G401 (cell line): ENCODE data around the gene MFSD6. TPM values are rescaled to one million over a fixed set of nuclear protein-coding genes. Genes with fewer than 3 reads are reported as not detected.
A peak's percentile ranks its signal among the peaks of the same experiment; 100 is the strongest.
"Not testable (repeated sequence)": the region's sequence is repeated elsewhere in the genome, so short reads cannot be mapped to it uniquely, and the experiment has no call there.

Source experiments
- DNase-seq: peaks from one replicate; pipeline ENCODE4 v3.0.0-alpha.2; 2015; ENCODE audit warnings: low spot score
- in situ Hi-C: cut with HindIII; loops from 2 replicates; pipeline ENCODE4 v1.10.0; 2016; ENCODE audit warnings: low sequenced_read_pairs, mixed read lengths
- total RNA-seq: library from RNA; depleted of rRNA; stranded (reverse); fragments of >200 nt; shearing (Covaris generic); gene quantifications from 2 replicates; pipeline ENCODE4 v1.2.3, GENCODE V29; 2014

MFSD6 gene
- total RNA-seq, 1 experiment from 2014 or later = 0.71 TPM

- DNase-seq, in situ Hi-C loops: not testable (repeated sequence)
These were observed 22.7 kb downstream of the MFSD6 start for GRCh38 chr2:190430866-190431265.

- in situ Hi-C loops = no loop called here
- DNase-seq = no peak
These were observed 23.8 kb downstream of the MFSD6 start for GRCh38 chr2:190431907-190432306.

DNA sequence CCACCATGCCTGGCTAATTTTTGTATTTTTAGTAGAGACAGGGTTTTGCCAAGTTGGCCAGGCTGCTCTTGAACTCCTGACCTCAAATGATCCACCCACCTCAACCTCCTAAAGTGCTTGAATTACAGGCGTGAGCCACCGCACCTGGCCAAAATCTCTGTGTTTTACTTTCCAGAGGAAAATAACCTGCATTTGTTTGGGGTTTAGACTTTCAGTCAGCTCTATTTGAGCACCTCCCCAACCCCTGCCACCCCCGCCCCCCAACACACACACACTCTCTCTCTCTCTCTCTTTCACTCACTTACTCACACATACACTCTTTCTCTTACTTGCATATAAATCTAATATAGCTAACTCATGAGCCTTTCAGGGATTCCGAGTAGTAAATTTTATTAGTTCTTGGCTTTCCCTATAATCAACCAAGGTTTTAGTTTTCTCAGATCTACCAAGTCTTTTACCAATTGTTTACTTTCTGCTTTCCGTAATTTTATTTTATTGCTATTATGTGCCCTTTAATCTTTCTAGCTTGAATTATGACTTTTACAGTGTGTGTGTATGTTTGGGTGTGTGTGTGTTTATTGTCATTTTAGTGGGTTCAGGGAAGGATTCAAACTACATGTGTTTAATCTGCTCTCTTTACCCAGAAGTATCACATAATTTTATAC is 24.5 kb downstream of the MFSD6 start:
- in situ Hi-C loops = no loop called here
- DNase-seq = no peak

GRCh38 chr2:190435031-190435670 is 27.0 kb downstream of the MFSD6 start:
- in situ Hi-C loops = no loop called here
- no peak for DNase-seq

- no peak for DNase-seq
- in situ Hi-C loops = no loop called here
These were observed 28.4 kb downstream of the MFSD6 start for GRCh38 chr2:190436557-190436956.

- in situ Hi-C loops = no loop called here
- no peak for DNase-seq
These were observed 32.0 kb downstream of the MFSD6 start for GRCh38 chr2:190440113-190440512.

DNA sequence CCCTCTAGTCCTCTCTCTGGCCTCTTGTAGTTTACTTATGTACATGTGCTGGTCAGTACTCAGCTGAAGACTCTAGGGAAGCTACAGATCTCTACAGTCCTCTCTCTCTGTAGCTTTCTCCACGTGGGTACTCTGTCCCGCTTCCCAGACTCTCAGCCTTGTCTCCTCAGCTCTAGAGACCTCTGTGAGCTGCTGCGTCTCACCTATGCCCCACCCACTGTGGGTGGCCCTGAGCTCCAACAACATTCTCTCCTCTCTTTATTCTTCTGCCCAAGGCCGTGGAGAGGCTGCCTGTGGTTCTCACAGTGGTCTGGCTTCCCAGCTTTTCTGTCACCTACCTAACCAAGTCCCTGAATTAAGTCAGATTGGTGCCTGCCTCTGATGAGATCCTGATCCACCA is 33.4 kb downstream of the MFSD6 start:
- in situ Hi-C loops = no loop called here
- DNase-seq = peak; percentile 51

DNA sequence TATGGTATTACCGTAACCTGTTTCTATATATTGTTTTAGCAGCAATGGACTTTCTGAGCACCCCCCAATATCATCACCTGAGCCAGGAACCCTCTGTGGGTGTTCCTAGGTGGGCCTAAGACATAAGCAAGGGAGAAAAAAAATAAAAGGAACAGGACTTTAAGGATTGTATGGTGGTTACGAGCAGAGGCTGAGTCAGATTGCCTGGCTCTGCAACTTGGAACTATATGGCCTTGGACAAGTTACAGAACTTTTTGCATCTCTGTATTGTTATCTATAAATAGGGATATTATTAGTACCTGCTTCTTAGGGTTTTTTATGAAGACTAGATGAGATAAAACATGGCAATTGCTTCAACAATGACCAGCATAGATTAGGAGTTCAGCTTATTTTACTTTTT is 34.9 kb downstream of the MFSD6 start:
- DNase-seq = no peak
- in situ Hi-C loops = no loop called here

DNA sequence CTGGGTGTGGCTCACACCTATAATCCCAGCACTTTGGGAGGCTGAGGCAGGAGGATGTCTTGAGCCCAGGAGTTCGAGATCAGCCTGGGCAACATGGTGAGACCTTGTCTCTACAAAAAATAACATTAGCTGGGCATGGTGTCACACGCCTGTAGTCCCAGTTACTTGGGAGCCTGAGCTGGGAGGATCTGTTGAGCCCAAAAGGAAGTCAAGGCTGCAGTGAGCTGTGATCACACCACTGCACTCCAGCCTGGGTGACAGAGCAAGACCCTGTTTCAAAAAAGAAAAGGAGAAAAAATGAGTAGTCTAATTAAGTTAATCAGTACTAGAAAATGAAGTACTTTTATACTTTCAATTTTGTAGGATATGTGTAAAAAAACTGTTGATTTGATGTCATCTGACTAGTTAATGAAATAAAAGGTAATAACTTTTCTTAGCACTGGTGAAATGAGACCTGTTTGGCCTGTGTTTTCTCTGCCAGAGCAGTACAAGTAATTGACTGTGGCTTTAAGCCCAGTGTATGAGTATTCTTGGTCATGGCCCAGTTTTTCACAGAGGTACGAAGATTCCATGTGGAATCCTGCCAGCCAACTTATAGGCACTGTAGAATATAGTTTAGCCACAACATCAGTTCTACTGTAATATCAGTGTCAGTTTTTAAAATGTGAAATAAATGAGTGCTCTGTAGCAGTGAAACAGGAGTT is 35.8 kb downstream of the MFSD6 start:
- in situ Hi-C loops = no loop called here

GRCh38 chr2:190444976-190445375 is 36.8 kb downstream of the MFSD6 start:
- in situ Hi-C loops = no loop called here
- no peak for DNase-seq

More for the DNA sequence above, 35.8 kb downstream of the MFSD6 start:
- peak; percentile 44 for DNase-seq

- in situ Hi-C loops = no loop called here
- DNase-seq = peak; percentile 52
These were observed 38.0 kb downstream of the MFSD6 start for GRCh38 chr2:190446193-190446592.

GRCh38 chr2:190446750-190447516 is 38.8 kb downstream of the MFSD6 start:
- DNase-seq = peak; percentile 47
- in situ Hi-C loops = no loop called here

GRCh38 chr2:190447766-190448165 is 39.6 kb downstream of the MFSD6 start:
- in situ Hi-C loops = no loop called here
- DNase-seq = no peak

DNA sequence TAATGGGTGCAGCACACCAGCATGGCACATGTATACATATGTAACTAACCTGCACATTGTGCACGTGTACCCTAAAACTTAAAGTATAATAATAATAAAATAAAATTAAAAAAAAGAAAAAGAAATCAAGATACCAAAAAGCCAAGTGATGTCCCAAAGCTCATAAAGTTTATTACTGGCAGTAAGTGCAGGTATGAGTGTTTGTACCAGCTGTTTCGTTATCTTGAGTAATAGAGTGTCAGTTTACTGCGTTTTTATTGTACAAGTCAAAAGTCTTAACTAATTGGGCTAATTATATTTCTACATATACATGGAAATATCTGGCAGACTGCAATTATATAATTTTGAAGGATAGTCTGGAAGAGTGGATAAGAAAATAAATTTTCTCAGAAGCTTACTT is 41.8 kb downstream of the MFSD6 start:
- DNase-seq = no peak
- in situ Hi-C loops = no loop called here

GRCh38 chr2:190450363-190450762 is 42.2 kb downstream of the MFSD6 start:
- in situ Hi-C loops = no loop called here
- DNase-seq = no peak

GRCh38 chr2:190451561-190452176 is 43.5 kb downstream of the MFSD6 start:
- in situ Hi-C loops = no loop called here
- DNase-seq = no peak

DNA sequence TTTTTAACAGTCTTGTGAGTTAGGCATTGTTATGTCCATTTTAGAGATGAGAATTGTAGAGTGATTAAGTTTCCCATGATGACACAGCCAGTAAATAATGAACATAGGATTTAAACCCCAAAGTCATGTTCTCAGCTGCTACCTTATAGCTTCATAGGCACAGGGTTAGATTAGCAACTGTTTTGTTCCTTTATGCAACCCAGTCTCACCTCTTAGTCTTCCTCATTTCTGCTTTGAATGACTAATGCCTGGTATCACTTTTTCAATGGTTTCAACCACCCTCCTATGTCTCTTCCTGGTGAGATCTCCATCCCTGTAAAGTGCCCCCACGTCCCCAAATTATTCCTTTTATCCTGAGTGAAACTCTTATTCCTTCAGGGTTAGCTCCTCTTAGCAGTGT is 44.3 kb downstream of the MFSD6 start:
- DNase-seq = no peak
- in situ Hi-C loops = no loop called here

DNA sequence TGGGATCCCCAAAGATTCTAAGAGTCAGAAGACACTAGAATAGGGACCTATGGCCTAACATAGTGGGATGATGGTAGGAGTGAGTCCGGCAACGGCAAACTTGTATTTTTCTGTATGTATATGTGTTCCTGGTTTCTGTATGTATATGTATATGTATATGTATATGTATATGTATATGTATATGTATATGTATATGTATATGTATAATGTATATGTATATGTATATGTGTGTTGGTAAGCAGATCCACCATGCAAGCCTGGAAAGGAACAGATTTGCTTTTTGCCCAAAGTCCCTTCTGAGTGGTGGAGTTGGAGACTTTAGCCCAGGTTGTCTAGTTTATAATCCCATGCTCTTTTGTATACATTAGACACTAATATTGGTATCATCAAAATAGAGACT is 46.6 kb downstream of the MFSD6 start:
- no peak for DNase-seq
- in situ Hi-C loops = no loop called here

DNA sequence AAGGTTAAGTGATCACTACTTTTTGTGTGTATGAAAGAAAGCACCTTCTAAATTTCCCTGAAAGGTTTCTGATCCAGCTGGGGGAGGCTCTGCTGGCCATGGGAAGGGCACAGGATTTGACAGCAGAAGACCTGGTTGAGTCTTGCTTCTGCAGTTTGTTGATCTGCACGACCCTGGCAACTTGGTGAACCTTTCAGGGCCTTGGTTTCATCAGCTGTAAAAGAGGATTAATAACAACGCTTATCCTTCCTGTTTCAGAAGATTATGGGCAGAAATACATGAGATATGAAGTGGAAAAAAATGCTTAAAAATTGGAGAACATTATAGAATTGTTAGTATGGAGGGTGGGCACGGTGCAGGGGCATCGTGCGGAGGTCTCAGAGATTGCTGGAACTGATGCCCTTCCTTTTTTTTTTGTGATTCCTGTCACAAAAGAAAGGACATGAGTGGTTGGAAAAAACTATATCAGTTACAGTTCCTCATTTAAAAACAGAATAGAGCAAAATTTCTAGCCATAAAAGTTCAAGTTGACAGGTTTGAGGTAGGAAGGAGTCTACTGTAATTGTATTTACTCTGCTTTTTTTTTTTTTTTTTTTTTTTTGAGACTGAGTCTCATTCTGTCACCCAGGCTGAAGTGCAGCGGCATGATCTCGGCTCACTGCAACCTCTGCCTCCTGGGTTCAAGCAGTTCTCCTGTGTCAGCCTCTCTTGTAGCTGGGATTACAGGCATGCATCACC is 47.4 kb downstream of the MFSD6 start:
- in situ Hi-C loops = no loop called here
- DNase-seq = no peak
